Lower leg skin (tissue), 3 donors: ENCODE data around the gene CLDN3.
"Not testable (repeated sequence)": the region's sequence is repeated elsewhere in the genome, so short reads cannot be mapped to it uniquely, and the experiment has no call there.

ENCODE experiments used
- POLR2A ChIP-seq, 2 donors: fragments of 450-650 bp; IDR thresholded peaks; one replicate each; pipeline ENCODE4 v1.6.1; 2016 to 2017; ENCODE audit warnings: antibody characterized with exemption in 2 of 2, mild to moderate bottlenecking in 1 of 2, moderate library complexity in 1 of 2
- TF ChIP-seq, protein P1 (sequence below), 3 donors: fragments of 450-650 bp; IDR thresholded peaks; one replicate each; pipeline ENCODE4 v1.5.1; 2016; ENCODE audit warnings: antibody characterized with exemption in 3 of 3, mild to moderate bottlenecking in 3 of 3, moderate library complexity in 2 of 3

DNA sequence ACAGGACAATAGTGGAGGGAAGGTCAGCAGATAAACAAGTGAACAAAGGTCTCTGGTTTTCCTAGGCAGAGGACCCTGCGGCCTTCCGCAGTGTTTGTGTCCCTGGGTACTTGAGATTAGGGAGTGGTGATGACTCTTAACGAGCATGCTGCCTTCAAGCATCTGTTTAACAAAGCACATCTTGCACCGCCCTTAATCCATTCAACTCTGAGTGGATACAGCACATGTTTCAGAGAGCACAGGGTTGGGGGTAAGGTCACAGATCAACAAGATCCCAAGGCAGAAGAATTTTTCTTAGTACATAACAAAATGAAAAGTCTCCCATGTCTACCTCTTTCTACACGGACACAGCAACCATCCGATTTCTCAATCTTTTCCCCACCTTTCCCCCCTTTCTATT lies 26.6 kb upstream of the CLDN3 start:
- TF ChIP-seq, protein P1, sequence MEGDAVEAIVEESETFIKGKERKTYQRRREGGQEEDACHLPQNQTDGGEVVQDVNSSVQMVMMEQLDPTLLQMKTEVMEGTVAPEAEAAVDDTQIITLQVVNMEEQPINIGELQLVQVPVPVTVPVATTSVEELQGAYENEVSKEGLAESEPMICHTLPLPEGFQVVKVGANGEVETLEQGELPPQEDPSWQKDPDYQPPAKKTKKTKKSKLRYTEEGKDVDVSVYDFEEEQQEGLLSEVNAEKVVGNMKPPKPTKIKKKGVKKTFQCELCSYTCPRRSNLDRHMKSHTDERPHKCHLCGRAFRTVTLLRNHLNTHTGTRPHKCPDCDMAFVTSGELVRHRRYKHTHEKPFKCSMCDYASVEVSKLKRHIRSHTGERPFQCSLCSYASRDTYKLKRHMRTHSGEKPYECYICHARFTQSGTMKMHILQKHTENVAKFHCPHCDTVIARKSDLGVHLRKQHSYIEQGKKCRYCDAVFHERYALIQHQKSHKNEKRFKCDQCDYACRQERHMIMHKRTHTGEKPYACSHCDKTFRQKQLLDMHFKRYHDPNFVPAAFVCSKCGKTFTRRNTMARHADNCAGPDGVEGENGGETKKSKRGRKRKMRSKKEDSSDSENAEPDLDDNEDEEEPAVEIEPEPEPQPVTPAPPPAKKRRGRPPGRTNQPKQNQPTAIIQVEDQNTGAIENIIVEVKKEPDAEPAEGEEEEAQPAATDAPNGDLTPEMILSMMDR (IDR thresholded peaks at IDR 0.05), result not testable (repeated sequence)
- TF ChIP-seq POLR2A (IDR thresholded peaks at IDR 0.05), result not testable (repeated sequence)
